Activated T-cell treated with anti-CD3 and anti-CD28 coated beads, Interleukin-2, amount 50 U/mL, for 24 hours (primary cell): ENCODE measurements around the gene NOLC1.

Experiments used
- DNase-seq: peaks from one replicate; pipeline ENCODE4 v3.0.0-alpha.2; 2020
- H3K27ac Mint-ChIP-seq: 2 replicates; pipeline ENCODE4 v1.8.0; 2020; ENCODE audit warnings: mild to moderate bottlenecking, mixed read lengths
- H3K27me3 Mint-ChIP-seq: 2 replicates; pipeline ENCODE4 v1.8.0; 2020; ENCODE audit warnings: mixed read lengths
- H3K36me3 Mint-ChIP-seq: 2 replicates; pipeline ENCODE4 v1.8.0; 2020; ENCODE audit warnings: low read depth, mixed read lengths
- H3K4me1 Mint-ChIP-seq: 2 replicates; pipeline ENCODE4 v1.8.0; 2020; ENCODE audit warnings: low read depth, mixed read lengths
- H3K4me3 Mint-ChIP-seq: 2 replicates; pipeline ENCODE4 v1.8.0; 2020; ENCODE audit warnings: mild to moderate bottlenecking, moderate library complexity, mixed read lengths
- H3K9me3 Mint-ChIP-seq: 2 replicates; pipeline ENCODE4 v1.8.0; 2020; ENCODE audit warnings: mixed read lengths

Gene NOLC1

DNA sequence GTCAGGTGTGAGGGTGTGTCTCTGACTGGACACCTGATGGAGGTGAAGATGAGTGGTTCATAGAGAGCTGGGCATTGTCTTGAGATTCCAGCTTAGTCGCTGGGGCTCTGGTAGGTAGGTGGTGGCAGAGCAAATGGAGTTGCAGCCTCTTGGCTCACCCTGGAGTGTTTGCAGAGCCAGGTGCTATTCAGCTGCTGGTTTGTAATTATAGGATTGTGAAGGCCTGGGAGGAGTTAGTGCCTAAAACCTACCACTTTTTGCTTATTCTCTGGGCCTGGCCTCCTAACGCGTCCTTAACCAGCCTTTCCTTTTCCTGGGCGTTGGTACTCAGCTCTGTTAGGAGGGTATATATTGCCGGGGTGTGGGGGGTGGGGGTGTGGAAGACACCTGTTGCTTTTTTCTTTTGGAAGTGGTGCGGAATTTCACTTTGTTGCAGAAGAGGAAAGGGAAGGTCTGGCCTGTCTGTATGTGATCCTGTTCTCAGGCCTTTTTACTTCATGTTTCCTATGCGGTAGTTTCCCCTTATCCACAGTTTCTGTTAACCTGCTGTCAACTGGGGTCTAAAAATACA is 16.1 kb upstream of the NOLC1 start:
- Mint-ChIP-seq H3K27me3 (no peaks in the 10 kb centered on the region), H3K36me3 (peaks cover 81% of the 10 kb centered on the region), H3K9me3 (no peaks in the 10 kb centered on the region), H3K27ac (peak overlapping the region; percentile 100), H3K4me3 (peak overlapping the region; percentile 100), H3K4me1 (peaks cover 53% of the 10 kb centered on the region)
- DNase-seq = no peak

DNA sequence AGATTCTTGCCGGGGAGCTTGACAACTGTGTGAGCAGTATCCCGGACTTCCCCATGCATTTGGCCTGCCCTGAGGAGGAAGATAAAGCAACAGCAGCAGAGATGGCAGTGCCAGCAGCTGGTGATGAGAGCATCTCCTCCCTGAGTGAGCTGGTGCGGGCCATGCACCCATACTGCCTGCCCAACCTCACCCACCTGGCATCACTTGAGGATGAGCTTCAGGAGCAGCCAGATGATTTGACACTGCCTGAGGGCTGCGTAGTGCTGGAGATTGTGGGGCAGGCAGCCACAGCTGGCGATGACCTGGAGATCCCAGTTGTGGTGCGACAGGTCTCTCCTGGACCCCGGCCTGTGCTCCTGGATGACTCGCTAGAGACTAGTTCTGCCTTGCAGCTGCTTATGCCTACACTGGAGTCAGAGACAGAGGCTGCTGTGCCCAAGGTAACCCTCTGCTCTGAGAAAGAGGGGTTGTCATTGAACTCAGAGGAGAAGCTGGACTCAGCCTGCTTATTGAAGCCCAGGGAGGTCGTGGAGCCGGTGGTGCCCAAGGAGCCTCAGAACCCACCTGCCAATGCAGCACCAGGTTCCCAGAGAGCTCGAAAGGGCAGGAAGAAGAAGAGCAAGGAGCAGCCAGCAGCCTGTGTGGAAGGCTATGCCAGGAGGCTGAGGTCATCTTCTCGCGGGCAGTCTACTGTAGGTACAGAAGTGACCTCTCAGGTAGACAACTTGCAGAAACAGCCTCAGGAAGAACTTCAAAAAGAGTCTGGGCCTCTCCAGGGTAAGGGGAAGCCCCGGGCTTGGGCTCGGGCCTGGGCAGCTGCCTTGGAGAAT is 12.7 kb upstream of the NOLC1 start:
- H3K9me3 Mint-ChIP-seq = no peaks in the 10 kb centered on the region
- H3K36me3 Mint-ChIP-seq = peaks cover 97% of the 10 kb centered on the region
- H3K4me3 Mint-ChIP-seq = no peak overlapping the region
- DNase-seq = no peak
- H3K27ac Mint-ChIP-seq = peak overlapping the region; percentile 66
- H3K4me1 Mint-ChIP-seq = peaks cover 49% of the 10 kb centered on the region
- H3K27me3 Mint-ChIP-seq = no peaks in the 10 kb centered on the region

DNA sequence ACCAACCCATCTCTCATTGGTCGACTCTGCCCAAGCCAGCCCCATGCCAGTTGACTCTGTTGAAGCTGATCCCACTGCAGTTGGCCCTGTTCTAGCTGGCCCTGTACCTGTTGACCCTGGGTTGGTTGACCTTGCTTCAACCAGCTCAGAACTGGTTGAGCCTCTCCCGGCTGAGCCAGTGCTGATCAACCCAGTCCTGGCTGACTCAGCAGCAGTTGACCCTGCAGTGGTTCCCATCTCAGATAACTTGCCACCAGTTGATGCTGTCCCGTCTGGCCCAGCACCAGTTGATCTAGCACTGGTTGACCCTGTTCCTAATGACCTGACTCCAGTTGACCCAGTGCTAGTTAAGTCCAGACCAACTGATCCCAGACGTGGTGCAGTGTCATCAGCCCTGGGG is 12.0 kb upstream of the NOLC1 start:
- H3K4me1 Mint-ChIP-seq = peaks cover 43% of the 10 kb centered on the region
- no peaks in the 10 kb centered on the region for H3K27me3 Mint-ChIP-seq
- H3K36me3 Mint-ChIP-seq = peaks cover 97% of the 10 kb centered on the region
- H3K4me3 Mint-ChIP-seq = no peak overlapping the region
- no peaks in the 10 kb centered on the region for H3K9me3 Mint-ChIP-seq
- H3K27ac Mint-ChIP-seq = peak overlapping the region; percentile 66
- DNase-seq = no peak

DNA sequence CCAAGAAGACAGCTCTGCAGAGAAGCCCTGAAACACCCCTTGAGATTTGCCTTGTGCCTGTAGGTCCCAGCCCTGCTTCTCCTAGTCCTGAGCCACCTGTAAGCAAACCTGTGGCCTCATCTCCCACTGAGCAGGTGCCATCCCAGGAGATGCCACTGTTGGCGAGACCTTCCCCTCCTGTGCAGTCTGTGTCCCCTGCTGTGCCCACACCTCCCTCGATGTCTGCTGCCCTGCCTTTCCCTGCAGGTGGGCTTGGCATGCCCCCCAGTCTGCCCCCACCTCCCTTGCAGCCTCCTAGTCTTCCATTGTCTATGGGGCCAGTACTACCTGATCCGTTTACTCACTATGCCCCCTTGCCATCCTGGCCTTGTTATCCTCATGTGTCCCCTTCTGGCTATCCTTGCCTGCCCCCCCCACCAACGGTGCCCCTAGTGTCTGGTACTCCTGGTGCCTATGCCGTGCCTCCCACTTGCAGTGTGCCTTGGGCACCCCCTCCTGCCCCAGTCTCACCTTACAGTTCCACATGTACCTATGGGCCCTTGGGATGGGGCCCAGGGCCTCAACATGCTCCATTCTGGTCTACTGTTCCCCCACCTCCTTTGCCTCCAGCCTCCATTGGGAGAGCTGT is 11.2 kb upstream of the NOLC1 start:
- no peak for DNase-seq

DNA sequence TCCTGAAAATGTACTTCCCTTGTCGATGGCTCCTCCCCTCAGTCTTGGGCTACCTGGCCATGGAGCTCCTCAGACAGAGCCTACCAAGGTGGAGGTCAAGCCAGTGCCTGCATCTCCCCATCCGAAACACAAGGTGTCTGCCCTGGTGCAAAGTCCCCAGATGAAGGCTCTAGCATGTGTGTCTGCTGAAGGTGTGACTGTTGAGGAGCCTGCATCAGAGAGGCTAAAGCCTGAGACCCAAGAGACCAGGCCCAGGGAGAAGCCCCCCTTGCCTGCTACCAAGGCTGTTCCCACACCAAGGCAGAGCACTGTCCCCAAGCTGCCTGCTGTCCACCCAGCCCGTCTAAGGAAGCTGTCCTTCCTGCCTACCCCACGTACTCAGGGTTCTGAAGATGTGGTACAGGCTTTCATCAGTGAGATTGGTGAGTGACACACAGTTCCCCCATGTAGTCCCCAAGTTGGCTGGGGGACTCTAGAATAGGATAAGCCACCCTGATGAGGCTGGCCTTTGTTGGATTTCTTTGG is 10.5 kb upstream of the NOLC1 start:
- H3K27me3 Mint-ChIP-seq = no peaks in the 10 kb centered on the region
- peak overlapping the region; percentile 72 for H3K27ac Mint-ChIP-seq
- H3K9me3 Mint-ChIP-seq = no peaks in the 10 kb centered on the region
- DNase-seq = no peak
- H3K36me3 Mint-ChIP-seq = peaks cover 97% of the 10 kb centered on the region
- no peak overlapping the region for H3K4me3 Mint-ChIP-seq
- peaks cover 30% of the 10 kb centered on the region for H3K4me1 Mint-ChIP-seq

More for the DNA sequence above, 11.2 kb upstream of the NOLC1 start:
- Mint-ChIP-seq H3K4me3 (no peak overlapping the region), H3K4me1 (peaks cover 35% of the 10 kb centered on the region), H3K27me3 (no peaks in the 10 kb centered on the region), H3K27ac (peak overlapping the region; percentile 72), H3K9me3 (no peaks in the 10 kb centered on the region), H3K36me3 (peaks cover 96% of the 10 kb centered on the region)

DNA sequence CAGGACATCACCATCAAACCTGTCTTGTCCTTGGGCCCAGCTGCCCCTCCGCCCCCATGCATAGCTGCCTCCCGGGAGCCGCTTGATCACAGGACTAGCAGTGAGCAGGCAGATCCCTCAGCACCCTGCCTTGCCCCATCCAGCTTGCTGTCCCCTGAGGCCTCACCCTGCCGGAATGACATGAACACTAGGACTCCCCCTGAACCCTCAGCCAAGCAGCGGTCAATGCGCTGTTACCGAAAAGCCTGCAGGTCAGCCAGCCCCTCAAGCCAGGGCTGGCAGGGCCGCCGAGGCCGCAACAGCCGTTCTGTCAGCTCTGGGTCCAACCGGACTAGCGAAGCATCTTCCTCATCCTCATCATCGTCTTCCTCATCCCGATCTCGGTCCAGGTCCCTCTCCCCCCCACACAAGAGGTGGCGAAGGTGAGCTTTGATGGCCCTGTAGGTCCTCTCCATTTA is 5.2 kb upstream of the NOLC1 start:
- Mint-ChIP-seq H3K4me3 (no peak overlapping the region), H3K36me3 (peaks cover 97% of the 10 kb centered on the region), H3K4me1 (peaks cover 20% of the 10 kb centered on the region), H3K27me3 (no peaks in the 10 kb centered on the region), H3K9me3 (no peaks in the 10 kb centered on the region), H3K27ac (peak overlapping the region; percentile 69)
- no peak for DNase-seq

DNA sequence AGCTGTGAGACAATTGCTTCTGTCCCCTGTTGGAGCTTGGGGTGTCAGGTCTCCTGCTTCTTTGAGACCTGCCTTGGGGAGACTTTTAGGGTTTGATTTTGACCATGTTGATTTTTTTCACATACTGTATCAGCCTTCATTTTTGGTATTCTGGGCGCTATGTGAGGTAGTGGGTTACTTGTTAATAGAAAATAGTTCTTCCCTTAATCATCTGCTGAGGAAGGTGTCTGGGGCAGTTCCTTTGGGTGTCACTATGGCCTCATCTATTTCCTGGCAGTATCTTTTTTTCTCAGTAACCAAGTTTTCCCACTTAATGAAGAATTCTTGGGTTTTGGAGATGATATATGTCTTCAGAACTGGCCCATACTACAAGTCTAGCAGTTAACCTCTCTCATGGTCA is 4.6 kb upstream of the NOLC1 start:
- Mint-ChIP-seq H3K27ac (peak overlapping the region; percentile 69), H3K36me3 (peaks cover 97% of the 10 kb centered on the region), H3K9me3 (no peaks in the 10 kb centered on the region), H3K27me3 (no peaks in the 10 kb centered on the region), H3K4me1 (peaks cover 20% of the 10 kb centered on the region), H3K4me3 (no peak overlapping the region)
- no peak for DNase-seq

DNA sequence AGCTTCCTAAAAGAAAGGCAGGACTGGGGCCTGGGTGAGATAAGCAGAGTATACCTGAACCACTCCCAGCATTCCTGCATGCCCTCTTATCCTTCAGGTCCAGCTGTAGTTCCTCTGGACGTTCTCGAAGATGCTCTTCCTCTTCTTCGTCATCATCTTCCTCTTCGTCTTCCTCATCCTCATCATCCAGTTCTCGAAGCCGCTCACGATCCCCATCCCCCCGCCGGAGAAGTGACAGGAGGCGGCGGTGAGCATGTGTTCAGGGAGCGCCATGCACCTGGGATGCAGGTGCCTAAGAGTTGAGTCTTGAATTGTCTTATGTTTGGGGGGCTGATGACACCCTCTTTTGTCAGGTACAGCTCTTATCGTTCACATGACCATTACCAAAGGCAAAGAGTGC is 3.9 kb upstream of the NOLC1 start:
- H3K9me3 Mint-ChIP-seq = no peaks in the 10 kb centered on the region
- peaks cover 97% of the 10 kb centered on the region for H3K36me3 Mint-ChIP-seq
- H3K27me3 Mint-ChIP-seq = no peaks in the 10 kb centered on the region
- no peak overlapping the region for H3K4me3 Mint-ChIP-seq
- H3K27ac Mint-ChIP-seq = peak overlapping the region; percentile 69
- DNase-seq = no peak
- peaks cover 22% of the 10 kb centered on the region for H3K4me1 Mint-ChIP-seq

DNA sequence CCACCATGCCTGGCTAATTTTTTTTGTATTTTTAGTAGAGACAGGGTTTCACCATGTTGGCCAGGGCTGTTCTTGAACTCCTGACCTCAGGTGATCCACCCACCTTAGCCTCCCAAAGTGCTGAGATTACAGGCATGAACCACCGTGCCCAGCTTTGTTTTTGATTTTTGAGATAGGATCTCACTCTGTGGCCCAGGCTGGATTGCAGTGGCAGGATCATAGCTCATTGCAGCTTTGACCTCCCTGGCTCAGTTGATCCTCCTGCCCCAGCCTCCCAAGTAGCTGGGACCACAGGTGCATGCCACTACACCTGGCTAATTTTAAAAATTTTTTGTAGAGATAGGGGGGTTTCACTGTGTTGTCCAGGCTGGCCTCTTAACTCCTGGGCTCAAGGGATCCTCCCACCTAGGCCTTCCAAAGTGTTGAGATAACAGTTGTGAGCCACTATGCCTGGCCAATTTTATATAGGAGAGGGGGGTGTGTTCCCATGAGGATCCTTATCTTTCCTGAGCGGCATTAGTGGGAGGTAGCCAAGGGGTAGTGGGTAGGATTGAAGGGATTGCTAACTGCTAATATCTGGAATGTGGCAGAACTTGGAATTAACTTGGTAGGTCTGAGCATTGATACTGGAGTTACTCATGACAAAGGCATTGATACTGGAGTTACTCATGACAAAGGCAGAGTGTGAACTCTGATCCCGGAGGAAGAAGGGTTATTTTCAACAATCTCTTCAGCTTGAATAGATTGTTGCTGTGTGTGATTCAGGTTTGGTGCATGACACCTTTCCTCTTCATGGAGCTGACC is 1.0 kb upstream of the NOLC1 start:
- peaks cover 47% of the 10 kb centered on the region for H3K4me1 Mint-ChIP-seq
- DNase-seq = no peak
- no peaks in the 10 kb centered on the region for H3K27me3 Mint-ChIP-seq
- peaks cover 98% of the 10 kb centered on the region for H3K36me3 Mint-ChIP-seq
- peak overlapping the region; percentile 100 for H3K27ac Mint-ChIP-seq
- H3K9me3 Mint-ChIP-seq = no peaks in the 10 kb centered on the region
- peak overlapping the region; percentile 66 for H3K4me3 Mint-ChIP-seq

DNA sequence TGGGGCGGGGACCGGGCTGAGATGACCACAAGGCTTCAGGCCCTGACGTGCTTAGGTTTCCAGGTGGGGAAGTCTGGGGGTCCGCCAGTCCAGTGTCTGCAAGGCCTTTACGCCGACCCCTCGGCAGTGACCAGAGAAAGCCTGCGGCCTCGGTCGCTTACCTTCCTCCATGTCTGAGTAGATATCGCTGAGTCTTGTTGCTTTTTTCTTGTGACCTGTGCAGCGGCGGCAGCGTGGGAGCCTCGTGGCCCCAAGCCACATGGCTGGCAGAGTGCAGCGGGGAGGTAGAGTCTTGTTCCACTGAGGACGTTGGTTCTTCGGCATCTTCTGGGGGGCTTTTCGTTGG is 329 bp downstream of the NOLC1 start:
- Mint-ChIP-seq H3K27ac (peak overlapping the region; percentile 100), H3K27me3 (no peaks in the 10 kb centered on the region), H3K4me3 (peak overlapping the region; percentile 99), H3K36me3 (peaks cover 98% of the 10 kb centered on the region), H3K4me1 (peaks cover 60% of the 10 kb centered on the region), H3K9me3 (no peaks in the 10 kb centered on the region)
- DNase-seq = no peak

DNA sequence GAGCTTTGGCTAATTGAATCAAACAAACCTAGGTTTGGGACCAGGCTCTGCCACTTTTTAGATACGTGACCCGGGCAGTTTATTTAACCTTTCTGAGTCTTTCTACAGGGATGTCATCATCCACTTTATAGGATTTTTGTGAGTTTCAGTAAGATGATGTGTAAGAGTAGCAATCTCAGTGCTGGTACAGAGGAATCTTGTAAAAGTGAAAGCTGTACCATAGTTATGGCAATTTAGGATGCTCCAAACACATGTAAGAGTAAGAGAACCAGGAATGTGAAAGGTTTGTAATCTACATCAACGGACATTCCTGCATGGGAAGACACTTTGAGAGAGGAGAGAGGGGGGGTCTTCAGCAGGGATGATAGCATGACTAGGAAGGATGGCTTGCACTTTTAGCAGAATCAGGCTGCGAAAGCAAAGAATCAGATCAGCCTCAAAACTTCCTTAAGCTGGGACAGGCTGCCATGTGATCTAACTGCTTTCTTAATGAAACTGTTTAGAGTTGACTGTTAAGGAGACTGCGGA is 968 bp downstream of the NOLC1 start:
- no peaks in the 10 kb centered on the region for H3K27me3 Mint-ChIP-seq
- peaks cover 98% of the 10 kb centered on the region for H3K36me3 Mint-ChIP-seq
- no peaks in the 10 kb centered on the region for H3K9me3 Mint-ChIP-seq
- H3K4me1 Mint-ChIP-seq = peaks cover 62% of the 10 kb centered on the region
- H3K27ac Mint-ChIP-seq = peak overlapping the region; percentile 100
- DNase-seq = no peak
- peak overlapping the region; percentile 99 for H3K4me3 Mint-ChIP-seq

DNA sequence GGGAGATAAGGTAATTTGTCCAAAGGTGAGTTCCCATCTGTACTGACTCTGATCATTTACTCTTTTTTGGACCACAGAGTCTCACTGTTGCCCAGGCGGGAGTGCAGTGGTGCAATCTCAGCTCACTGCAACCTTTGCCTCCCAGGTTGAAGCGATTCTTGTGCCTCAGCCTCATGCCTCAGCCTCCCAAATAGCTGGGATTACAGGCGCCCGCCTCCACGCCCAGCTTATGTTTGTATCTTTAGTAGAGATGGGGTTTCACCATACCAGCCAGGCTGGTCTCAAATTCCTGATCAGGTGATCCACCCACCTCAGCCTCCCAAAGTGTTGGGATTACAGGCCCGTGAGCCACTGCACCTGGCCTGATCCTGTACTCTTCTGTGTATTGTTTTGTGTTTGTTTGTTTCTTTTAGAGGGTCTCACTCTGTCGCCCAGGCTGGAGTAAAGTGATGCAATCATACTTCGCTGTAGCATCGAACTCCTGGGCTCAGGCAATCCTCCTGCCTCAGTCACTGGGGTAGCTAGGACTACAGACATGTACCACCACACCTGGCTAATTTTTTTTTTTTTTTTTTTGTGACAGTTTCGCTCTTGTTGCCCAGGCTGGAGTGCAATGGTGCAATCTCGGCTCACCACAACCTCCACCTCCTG is 2.4 kb downstream of the NOLC1 start:
- Mint-ChIP-seq H3K9me3 (no peaks in the 10 kb centered on the region), H3K36me3 (peaks cover 98% of the 10 kb centered on the region), H3K27me3 (no peaks in the 10 kb centered on the region), H3K4me3 (peak overlapping the region; percentile 99), H3K4me1 (peaks cover 66% of the 10 kb centered on the region), H3K27ac (peak overlapping the region; percentile 89)
- no peak for DNase-seq

DNA sequence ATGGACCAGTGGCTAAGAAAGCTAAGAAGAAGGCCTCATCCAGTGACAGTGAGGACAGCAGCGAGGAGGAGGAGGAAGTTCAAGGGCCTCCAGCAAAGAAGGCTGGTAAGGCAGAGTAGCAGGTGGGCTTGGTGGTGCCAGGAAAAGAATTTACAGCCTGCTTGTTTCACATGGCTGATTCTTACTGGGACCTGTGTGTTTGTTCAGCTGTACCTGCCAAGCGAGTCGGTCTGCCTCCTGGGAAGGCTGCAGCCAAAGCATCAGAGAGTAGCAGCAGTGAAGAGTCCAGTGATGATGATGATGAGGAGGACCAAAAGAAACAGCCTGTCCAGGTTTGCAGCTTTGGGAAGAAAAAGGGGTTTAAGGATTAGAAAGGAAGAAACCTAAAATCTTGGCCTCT is 5.0 kb downstream of the NOLC1 start:
- Mint-ChIP-seq H3K4me3 (no peak overlapping the region), H3K27ac (peak overlapping the region; percentile 89), H3K27me3 (no peaks in the 10 kb centered on the region), H3K4me1 (peaks cover 55% of the 10 kb centered on the region), H3K9me3 (no peaks in the 10 kb centered on the region), H3K36me3 (peaks cover 100% of the 10 kb centered on the region)
- no peak for DNase-seq
